Measurements from ENCODE around the gene BTF3L4.

GRCh38 chr1:52008071-52008809 lies 47.9 kb upstream of the BTF3L4 start:
- TF ChIP-seq, protein P1, sequence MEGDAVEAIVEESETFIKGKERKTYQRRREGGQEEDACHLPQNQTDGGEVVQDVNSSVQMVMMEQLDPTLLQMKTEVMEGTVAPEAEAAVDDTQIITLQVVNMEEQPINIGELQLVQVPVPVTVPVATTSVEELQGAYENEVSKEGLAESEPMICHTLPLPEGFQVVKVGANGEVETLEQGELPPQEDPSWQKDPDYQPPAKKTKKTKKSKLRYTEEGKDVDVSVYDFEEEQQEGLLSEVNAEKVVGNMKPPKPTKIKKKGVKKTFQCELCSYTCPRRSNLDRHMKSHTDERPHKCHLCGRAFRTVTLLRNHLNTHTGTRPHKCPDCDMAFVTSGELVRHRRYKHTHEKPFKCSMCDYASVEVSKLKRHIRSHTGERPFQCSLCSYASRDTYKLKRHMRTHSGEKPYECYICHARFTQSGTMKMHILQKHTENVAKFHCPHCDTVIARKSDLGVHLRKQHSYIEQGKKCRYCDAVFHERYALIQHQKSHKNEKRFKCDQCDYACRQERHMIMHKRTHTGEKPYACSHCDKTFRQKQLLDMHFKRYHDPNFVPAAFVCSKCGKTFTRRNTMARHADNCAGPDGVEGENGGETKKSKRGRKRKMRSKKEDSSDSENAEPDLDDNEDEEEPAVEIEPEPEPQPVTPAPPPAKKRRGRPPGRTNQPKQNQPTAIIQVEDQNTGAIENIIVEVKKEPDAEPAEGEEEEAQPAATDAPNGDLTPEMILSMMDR (IDR thresholded peaks at IDR 0.05), result no peak
- TF ChIP-seq POLR2AphosphoS5 (IDR thresholded peaks at IDR 0.05; ENCODE audit: low read depth, low read length), result no peak
